Stimulated activated CD4-positive, alpha-beta T cell treated with anti-CD3 and anti-CD28 coated beads, Interleukin-4, amount 100 ng/mL, for 1 hour (primary cell): ENCODE data around the gene SEC22A.

Experiments
- DNase-seq: peaks from one replicate; pipeline ENCODE4 v3.0.0-alpha.2; 2020

Gene SEC22A

DNA sequence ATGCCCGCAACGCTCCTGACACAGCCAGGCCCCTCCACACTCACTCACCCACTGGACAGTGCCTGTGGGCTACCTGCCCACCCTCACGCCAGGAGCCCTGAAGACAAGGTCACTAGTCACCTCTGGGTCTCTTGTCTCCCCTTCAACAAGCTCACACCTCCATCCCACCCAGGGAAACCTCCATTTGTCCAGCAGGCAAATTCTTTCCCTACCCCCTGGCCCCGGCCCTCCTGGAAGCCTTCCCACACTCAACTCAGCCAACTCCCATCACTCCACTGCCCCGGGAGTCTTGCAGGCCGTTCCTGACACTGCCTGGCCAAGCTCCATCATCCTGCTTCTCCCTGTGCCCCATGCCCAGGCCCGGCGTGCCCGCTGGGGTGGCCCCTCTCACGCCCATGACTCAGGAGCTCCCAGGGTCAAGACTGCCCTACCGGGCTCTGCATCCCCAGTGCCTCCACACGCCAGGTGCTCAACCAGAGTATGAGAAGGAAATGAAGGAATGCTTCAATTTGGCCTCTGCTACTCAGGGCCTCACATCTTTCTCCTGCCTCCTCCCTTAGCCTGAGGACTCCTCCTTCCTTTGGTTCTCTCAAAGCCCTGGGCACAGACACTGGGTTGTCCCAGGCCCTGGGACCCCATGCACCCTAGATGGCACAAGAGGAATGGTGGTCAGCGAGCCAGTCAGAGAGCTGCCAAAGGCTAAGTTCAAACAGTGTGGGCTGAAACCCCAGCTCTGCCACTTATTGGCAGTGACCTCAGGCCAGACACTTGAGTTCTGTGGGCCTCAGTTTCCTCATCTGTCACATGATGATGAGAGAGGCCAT is 88.6 kb downstream of the SEC22A start:
- no peak for DNase-seq

DNA sequence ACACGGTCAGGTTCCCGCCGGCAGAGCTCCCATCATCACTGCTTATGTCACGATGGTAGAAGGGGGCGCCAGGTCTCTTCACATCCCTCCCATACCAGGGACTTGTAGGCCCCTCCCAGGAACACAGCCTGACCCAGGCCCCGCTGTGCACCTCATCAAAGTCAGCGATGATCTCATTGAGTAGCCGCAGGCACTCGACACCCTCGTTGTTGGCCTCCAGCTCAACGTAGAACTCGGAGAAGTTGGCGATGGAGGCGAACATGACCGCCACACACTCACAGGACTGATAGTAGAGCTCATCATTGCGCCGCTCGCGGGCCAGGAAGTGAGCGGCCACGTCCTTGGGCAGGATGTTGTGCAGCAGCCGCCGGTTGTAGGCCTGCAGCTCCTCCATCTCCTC is 89.2 kb downstream of the SEC22A start:
- DNase-seq: no peak

DNA sequence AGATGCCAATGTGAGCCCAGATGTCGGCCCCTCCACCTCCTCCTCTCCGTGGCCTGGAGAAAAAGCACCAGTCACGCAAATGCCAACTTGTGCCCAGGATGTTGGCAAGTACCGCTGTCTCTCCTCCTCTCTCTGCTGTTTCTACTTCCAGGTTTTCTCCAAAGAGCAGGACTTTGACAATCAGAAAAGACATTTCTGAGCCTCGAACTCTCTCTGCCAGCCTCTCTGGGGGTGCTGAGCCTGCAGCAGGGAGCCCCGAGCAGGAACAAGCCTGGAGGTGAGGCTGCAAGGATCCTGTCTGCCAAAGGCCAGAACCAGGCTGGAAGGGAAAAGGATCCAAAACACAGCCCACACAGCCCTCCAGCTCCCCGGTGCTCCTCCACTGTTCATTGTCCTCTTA is 89.7 kb downstream of the SEC22A start:
- DNase-seq: no peak

DNA sequence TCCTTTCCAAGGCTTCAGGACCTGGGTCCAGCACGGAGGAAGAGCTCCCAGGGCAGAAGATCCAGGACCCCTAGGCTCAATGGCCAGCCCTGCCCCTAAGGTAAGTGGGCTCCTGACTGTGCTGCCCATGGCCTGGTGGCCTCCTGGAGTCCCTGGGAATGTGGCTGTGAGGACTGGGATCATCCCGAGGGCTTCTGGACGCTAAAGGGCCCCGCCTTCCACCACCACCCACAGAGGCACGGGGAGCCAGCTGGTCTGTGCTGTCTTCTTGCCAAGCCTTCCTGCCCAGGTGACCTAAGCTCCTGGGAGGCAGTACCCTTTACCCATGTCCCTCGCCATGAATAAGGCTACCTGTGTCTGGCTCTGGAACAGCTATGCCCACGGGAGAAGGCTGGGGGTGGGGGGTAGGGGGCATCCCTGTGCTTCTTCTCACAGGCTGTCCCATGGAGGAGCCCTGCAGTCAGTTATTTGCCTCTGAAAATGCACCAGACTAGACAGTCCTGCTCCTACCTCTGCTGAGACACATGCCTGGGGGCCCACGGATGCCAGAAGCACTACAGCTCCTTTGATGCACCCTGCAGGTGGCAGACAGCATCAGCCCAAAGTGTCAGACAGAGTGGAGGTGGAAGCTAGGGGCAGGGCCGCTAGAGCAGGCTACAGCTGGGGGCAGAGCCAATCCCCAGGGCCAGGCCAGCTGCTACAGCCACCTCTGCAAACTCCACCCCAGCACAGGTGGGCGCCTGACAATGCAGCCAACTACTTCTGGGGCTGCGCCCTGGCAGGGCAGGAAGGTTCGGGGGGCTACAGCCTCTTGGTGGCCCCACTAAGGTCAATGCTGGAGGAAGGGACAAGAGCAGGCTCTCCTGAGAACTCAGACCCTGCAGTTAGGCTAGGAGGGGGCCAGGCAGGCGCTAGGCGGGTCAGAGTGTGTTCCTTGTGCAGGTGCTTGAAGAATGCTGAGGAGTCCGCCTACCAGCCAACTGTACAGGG is 90.9 kb downstream of the SEC22A start:
- DNase-seq: no peak

- DNase-seq: no peak
Observed at GRCh38 chr3:123294296-123294938, 92.7 kb downstream of the SEC22A start.

- no peak for DNase-seq
Observed at GRCh38 chr3:123295171-123295900, 93.6 kb downstream of the SEC22A start.

GRCh38 chr3:123295901-123296250 is 94.1 kb downstream of the SEC22A start:
- DNase-seq: no peak

DNA sequence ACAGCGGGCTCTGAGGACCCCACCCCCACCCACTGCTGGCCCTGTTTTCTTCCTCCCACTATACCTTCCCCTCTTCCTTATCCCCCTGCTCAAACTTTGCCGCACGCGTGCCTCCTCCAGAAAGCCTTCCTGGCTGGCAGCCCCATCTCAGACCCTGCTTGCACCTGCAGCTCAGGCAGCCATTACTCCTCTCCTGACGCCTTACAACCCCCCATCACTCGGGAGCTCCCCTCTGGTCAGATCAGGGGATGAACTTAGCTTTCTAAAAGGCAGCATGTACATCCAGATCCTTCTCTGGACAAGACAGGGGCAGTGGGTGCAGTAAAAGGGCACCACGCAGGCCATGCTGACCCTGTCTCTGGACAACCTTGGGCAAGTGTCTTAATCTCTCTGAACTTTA is 94.5 kb downstream of the SEC22A start:
- DNase-seq: no peak

DNA sequence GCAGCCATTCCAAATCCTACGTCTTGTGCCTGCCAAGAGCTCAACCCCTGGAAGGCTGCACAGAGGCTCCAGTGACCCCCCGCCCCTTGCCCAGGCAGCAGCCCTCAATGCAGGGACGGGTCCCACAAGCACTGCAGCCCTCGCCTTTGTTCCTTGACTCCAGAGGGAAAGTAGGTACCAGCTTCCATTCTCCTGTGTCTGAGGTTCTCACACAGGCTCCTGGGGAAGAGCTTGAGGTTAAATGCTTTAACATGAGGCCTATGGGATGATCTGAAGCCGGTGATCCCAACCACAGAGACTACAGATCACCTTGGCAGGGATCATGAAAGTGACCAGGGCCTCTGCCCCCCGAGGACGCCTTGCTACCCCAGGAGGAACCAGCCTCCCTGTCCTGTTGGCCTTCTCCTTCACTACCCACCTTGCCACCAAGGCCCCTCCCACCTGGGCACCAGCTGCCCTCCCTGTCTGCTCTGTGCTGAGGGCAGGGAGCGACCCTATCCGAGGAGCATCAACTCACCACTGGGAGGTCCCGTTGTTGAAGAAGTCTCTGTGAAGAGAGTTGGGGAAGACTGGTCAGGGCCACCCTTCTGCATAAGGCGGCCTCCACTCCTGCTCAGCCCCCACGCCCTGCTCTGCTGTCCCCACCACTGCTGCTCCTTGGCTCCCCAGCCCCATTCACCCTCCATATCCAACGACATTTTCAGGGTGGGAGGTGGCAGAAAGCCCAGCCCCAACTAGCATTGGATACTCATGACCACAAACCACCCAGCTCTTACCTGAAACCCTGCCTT is 95.3 kb downstream of the SEC22A start:
- no peak for DNase-seq

GRCh38 chr3:123297627-123297899 is 95.8 kb downstream of the SEC22A start:
- no peak for DNase-seq

GRCh38 chr3:123298903-123299302 is 97.2 kb downstream of the SEC22A start:
- no peak for DNase-seq

DNA sequence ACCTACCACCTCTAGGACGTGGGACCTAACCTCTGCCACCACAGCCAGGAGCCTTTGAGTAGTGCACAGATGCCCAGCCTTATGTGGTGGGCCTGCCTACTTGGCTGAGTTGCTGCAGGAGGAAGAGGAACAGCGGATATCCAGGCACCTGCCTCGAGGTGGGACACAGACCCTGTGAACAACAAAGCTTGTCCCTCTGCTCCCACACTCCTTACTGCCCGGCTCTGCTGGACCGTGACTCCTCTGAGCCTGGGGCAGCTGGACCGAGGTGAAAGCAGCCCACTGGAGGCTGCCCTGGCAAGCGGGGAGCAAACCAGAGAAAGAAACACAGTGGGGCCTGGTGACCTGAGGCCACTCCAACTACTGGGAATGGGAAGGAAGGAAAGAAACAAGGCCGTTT is 97.8 kb downstream of the SEC22A start:
- DNase-seq: no peak

DNA sequence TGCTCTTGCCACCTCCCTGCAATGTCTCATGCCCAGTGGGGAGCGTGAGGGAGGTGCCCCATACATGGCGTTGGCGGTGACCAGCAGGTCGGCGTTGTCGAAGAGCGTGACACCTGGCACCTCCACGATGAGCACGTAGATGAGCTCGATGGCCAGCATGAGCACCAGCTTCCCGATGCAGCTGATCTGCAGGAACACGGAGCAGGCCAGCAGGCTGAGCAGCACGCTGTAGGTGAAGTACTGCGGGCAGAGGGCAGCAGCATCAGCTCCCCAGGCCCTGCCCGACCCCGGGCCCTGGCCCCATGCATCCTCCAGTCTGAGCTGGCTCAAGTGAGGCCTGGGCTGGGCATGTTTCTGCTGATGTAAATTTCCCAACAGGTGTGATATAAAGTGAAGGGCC is 98.3 kb downstream of the SEC22A start:
- no peak for DNase-seq

- no peak for DNase-seq
Observed at GRCh38 chr3:123300583-123300982, 98.8 kb downstream of the SEC22A start.

- no peak for DNase-seq
Observed at GRCh38 chr3:123301331-123302184, 99.8 kb downstream of the SEC22A start.

DNA sequence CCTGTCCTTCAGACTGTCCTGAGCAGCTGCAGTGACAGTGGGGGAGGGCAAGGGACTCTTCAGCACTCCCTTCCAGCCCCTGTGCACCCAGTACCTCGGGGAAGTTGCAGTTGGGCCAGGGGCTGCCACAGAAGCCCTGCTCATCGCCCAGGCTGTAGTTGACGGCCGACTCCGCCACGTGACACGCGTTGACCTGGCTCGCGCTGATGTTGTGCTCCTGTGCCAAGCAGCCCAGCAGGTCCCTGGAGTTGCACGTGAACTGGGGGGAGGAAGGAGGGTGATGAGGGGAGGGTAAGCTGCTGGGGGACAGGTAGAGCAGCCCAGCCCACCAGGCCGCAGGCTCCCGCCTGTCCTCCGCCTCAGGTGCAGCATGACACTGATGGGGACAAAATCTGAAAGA is 101.2 kb downstream of the SEC22A start:
- no peak for DNase-seq

GRCh38 chr3:123303976-123304560 is 102.3 kb downstream of the SEC22A start:
- DNase-seq: no peak

GRCh38 chr3:123305192-123305591 is 103.4 kb downstream of the SEC22A start:
- DNase-seq: no peak

DNA sequence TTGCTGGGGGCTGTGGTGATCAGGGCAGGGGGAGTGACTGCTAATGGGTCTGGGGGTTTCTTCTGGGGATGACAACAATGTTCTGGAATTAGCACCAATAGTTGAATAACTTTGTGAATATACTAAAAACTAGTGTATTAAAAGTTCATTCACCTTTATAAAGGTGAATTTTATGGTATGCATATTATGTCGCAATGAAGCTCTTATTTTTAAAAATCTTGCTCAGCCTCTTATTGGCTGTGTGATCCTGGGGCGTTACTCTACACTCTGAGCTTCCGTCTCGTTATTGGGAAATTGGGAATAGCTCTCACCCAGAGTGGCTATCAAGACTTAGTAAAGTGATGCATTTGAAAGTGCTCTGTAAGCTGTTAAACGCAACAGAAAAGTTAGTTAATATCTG is 105.3 kb downstream of the SEC22A start:
- DNase-seq: no peak

- no peak for DNase-seq
Observed at GRCh38 chr3:123310186-123310585, 108.4 kb downstream of the SEC22A start.

DNA sequence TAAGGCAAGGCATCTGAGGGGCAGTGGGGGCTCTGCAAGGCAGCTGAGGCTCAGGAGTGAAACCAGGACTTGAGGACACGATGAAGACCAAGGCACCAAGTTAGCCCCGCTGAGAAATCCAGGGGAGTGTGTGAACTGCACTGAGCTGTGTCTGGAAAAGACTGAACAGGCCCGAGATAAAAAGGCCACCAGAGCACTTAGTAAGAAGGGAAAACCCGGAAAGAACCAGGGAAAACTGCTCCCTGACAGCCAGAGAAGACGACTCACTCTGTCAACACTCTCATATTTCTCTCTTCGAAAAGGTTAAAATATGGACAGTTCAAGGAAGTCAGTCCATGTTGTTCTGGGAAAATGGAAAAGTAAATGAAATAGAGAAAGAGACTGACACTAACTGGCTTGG is 109.0 kb downstream of the SEC22A start:
- DNase-seq: no peak
